ELR (cell line): ENCODE data around the gene C1GALT1.
"Not testable (repeated sequence)": the region's sequence is repeated elsewhere in the genome, so short reads cannot be mapped to it uniquely, and the experiment has no call there.

ENCODE experiments used
- DNase-seq: peaks from one replicate; pipeline ENCODE4 v3.0.0-alpha.2; 2015; ENCODE audit warnings: low read depth

C1GALT1 gene

DNA sequence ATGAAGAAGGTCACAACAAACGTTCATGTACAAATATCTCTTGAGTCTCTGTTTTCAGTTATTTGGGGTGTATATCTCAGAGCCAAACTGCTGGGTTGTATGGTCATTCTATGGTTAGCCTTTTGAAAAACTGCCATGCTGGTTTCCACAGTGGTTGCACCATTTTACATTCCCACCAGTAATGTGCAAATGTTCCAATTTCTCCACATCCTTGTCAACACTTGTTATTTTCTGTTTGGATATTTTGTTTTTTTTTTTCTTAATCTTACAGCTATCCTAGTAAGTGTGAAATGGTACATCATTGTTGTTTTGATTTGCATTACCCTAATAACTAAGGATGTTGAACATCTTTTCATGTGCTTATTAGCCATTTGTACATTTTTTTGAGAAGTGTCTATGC is 13.0 kb upstream of the C1GALT1 start:
- DNase-seq: no peak

DNA sequence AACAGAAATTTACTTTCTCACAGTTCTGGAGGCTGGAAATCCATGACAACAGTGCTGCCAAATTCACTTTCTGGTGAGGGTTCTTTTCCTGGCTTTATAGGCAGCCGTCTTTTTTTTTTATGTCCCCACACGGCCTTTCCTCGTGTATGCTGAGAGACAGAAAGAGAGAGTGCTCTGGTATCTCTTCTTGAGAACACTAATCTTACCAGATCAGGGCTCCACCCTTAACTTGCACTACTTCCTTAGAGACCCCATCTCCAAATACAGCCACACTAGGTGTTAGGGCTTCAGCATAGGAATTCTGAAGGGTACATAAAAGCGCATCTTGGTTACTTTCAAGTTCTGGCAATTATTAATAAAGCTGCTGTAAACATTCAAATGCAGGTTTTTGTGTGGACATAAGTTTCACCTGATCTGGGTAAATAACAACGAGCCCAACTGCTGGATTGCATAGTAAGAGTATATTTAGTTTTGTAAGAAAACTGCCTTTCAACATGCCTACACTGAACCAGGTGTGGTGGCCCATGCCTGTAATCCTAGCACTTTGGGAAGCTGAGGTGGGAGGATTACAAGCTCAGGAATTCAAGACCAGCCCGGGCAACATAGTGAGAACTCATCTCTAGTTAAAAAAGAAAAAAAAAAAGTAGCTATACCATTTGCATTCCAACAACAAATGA is 8.2 kb upstream of the C1GALT1 start:
- no peak for DNase-seq

DNA sequence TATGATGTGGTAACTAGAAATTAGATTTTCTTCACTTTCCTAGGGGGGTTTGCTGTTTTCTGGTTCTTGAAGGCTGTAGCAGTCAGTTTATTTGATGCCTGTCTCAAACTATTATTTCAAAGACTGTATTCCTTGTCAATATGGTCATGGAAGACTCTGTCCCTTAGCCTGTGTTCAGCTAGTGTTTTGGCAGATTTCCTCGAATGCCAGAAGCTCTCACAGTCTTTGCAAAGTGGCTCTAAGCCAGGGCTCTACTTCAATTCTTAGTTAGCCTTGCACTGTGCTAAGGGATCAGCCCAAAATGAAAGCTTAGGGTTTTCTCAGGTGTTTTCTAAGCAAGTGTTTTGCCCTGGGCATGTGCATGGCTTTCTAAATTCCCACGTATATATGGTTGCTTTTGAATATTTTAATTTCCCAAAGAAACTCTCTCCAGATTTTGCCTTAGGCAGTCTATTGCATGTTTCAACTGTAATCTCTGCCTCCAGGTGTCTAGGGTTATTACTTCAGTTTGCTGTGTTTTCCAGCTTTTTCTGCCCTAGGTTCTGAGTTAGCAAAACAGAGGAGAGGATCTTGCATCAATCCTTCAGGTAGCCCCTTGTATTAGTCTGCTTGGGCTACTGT is 7.2 kb upstream of the C1GALT1 start:
- DNase-seq: no peak

DNA sequence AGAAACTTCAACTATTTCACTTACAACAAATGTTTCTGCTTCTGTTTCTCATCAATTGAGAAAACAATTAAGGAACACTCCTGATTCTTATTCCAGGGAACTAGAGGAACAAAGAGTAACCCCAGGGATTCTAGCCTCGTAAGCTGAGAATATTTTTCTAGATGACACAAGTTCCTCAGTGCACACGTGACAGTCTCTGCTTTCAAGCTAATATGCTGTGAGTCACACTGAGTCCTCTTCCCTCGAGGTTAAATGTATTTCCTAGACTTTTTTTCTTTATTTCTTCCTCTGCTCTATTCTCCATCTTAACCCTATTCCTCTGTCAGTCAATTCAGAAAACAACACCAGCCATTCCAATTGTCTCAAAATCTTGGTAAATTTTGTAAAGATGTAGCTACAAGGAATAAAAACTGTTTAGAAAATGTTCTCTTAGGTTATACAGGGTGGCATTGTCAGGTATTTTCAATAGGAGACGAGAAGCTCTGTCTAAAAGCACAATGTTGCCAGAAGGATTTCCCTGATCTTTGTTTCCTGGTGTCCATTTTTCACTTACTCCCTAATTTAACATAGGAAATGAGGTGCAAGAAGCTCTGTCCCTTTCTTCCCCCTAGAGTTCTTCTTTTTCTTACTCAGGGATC is 5.8 kb upstream of the C1GALT1 start:
- DNase-seq: peak; percentile 98

DNA sequence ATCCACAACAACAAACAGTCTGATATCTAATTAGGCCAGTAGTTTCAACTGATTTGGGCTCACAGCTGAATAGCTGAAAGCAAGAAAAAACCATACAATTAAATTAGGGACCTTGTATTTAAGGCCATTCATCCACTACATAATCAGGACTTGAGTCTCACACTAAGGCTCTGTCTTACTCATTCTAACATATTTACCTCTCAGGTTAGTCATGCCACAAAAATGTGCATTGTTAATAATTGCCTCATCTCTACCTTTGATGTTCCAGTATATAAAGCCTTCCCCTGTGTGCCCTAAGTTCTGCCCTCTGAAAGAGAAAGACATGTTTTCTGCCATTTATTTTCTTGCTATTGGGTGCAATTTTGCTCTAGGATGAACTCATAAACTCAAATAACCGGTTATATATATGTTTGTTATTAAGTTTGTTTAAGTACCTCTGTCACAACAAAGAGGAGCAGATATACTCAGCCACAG is 5.3 kb upstream of the C1GALT1 start:
- peak; percentile 99 for DNase-seq

DNA sequence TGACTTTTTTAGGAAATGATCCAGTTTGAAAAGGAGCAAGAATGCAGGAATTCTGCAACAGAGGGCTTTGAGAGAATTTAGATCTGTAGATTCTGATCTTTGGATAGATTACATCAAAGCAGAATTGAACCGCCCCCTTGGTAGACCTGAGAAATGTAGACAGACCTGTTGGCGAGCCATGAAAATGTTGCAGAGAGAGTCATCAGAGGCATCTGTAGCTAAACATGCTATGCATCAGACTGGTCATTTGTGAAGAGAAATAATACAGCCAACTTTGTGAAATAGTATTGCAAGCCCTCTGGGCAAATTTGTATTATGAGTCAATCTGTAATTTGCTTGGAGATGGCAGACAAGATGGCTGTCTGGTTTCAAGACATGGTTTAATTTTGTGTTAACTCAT is 4.3 kb upstream of the C1GALT1 start:
- DNase-seq: peak; percentile 78

DNA sequence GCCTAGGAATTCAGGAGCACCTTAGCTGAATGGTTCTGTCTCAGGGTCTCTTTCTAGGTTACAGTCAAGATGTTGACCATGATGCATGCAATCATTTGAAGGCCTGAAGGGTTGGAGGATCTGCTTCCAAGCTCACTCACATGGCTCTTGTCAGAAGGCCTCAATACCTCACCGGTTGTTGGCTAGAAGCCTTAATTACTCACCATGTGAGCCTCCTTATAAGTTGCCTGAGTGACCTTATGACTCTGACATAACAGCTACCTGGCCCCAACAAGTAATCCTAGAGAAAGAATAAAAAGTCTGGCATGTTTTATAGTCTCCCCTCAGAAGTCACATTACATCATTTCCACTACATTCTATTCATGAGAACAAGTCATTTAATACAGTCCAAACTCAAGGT is 3.4 kb upstream of the C1GALT1 start:
- DNase-seq: peak; percentile 67

DNA sequence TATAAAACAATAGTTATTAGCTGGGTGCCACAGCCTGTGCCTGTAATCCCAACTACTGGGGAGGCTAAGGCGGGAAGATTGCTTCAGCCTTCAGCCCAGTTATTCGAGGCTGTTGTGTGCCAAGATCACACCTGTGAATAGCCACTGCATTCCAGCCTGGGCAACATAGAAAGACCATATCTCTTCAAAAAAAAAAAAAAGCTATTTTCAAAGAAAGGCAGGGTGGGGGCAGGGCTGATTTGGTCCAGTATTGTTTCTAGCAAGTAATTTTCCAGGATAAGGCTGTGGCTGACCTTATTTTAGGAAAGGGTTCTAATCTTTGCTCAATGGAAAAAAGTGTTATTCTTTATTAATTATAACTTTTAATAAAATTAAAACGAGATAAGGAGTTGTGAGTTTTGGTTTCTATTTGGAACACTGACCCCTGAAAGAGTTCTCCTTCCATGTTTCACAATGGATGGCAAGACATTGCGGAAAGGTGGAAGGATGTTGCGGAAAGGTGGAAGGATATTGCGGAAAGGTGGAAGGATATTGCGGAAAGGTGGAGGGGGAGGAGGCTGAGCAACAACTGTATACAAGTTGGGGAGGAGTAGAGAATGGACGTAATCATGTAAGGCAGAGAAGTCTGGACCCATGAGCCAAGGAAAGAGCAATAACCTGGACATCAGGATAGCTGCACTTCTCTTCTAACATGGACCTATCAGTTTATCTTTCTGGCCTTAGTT is 1.5 kb upstream of the C1GALT1 start:
- DNase-seq: no peak

DNA sequence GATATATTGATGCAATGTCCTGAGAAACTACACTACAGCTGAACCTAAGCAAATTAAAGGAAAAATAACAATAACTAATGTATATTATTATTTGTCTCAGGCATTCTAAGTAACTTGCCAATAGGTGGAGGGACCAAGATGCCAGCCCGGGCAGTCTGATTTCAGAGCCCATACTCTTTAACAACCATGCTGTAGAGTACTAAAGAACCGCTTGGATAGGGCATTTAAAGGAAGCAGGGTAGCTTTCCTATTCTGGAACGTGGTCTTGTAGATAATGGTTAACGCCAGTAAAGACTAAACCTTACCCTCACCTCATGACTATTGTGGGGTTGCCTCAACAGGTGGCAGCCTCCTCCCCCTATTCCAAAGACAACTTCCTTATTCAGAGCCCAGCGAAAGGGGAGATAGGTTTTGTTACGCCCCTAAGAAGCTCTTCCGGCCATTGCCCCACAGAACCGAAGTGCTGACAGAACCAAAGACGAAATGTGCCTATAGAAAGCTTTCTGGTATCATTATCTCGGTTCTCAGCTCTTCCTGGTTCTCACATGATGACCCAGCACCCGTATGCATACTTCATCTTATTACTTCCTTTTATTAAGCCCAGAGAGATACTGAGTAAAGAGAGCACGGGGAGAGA is 707 bp upstream of the C1GALT1 start:
- DNase-seq: peak; percentile 65

DNA sequence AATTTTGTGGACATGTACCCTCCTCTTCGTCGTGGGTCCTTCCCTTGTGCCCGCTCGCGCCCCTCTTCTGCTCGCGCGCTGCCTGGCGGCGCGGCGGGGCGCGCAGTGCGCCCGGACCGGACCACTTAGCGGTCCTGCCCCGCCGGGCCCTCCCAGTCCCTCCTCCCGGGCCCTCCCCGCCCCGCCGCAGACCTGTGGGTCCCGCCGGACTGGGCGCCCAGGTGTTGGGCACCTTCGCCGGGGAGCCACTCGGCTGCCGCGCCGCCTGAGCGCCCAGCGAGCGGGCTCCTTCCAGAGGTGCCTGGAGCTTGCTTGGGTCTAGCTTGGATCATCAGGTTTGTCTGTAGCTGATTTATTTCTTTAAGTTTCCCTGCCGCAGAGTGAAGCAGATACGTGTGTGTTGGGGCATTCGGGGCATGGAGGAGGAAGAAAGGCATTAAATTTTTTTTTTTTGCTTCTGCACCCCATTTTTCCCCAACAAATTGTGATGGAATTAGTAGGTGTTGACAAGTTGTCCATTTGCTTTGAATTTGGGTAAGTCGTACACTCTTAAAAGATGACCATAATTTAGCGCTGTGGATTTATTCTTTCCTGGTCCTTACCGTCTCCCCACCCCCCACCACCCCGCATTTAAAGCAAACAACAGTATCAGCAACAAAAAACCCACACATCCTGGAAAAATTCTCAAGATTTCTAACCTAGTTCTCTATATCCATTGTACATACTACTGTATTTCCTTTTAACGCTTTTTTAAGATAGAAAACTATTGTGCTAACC is 905 bp downstream of the C1GALT1 start:
- peak; percentile 52 for DNase-seq

DNA sequence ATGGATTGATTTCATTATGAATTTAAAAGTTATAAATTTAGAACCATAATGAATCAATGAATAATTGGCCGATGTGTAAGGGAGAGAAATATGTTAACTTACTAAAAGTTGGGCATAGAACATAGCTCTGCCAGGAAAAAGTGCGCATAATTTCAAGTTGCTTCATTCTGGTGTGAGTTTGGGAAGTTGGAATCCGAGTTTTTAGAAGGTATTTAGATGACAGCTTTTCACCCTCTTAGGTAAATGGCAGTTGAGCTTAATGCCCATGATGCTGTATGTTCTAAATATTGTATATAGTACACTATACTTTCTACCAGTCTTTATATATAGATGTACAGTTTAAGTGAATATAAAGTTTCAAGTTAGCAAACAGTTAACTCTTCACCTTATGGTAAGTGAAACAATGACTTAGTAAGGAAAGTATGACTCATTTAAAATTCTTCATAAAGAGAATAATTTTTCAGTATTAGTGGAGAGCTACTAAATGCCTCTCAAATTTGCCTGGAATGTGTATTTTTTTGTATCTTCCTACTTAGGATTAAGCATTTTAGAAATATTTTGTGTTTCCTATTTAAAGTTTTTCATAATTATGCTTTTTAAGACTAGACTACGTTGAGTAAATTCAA is 1.6 kb downstream of the C1GALT1 start:
- DNase-seq: peak; percentile 56

DNA sequence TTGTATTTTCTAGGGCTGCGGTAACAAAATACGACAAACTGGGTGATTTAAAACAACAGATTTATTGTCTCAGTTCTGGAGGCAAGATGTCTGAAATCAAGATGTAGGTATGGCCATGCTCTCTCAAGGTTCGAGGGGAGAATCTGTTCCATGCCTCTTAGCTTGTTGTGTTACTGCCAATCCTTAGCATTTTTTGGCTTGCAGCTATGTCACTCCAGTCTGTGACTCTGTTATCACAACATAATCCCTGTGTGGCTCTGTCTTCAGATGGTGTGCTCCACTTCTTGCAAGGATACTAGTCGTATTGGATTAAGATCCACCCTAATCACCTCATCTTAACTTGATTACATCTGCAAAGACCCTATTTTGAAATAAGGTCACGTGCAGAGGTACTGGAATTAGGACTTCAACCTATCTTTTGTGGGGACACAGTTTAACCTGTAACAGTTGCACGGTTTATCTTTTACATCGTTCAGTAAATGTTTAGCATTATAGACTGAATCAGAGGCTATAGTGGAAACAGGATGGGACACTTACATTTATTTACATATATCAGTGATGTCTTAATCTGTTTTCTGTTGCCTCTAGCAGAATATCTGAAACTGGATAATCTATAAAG is 3.1 kb downstream of the C1GALT1 start:
- no peak for DNase-seq

DNA sequence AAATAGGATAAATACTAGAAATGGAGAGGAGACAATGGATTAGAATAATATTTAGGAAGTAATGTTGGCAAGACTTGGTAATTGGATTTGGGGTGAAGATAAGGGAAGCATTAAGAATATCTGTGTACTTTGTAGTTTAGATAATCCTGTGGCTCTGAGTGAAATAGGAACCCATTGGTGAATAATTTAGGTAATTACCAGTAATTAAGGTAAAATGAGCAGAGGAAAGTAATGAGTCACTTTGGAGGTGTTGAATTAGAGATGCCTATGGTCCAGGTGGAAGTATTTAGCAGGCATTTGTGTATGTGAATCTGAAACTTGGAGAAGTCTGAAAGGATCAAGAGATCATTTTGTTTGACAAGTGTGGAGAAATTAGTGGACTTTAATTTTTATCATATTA is 5.7 kb downstream of the C1GALT1 start:
- DNase-seq: no peak

DNA sequence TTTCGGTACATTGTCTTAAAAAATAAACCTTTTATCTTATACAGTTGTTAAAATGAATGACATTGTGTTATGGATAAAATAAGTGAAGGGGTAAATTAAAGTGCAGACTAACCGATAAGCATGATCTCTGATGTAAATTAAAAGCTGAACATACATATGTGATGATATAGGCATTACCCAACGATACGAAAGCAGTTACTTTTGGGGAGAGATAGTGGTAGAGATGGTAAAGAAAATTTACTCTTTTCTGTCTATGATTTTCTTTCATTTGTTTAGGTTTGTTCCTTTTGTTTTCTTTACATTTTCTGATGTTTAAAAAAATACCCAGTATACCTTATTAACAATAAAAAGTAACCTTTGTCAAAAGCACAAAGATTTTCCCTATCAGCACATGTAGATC is 6.4 kb downstream of the C1GALT1 start:
- DNase-seq: no peak

DNA sequence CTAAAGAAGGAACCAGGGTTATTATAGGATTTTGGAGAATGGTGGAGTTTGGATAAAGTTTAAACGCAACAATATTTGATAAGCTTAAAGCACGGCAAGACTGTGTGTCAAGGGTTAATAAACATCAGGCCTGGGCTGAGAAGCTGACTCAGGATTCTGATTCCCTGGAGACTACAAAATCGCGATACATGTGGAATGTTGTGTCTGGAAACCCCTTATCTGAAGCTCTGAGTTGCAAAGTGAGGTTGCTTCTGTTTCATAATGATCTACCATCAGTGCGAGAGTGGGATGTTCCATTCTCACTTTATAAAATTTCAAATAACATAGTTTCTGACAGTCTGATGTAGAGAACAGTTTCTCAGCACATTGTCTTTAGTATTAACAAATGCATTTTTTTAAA is 7.8 kb downstream of the C1GALT1 start:
- peak; percentile 16 for DNase-seq

DNA sequence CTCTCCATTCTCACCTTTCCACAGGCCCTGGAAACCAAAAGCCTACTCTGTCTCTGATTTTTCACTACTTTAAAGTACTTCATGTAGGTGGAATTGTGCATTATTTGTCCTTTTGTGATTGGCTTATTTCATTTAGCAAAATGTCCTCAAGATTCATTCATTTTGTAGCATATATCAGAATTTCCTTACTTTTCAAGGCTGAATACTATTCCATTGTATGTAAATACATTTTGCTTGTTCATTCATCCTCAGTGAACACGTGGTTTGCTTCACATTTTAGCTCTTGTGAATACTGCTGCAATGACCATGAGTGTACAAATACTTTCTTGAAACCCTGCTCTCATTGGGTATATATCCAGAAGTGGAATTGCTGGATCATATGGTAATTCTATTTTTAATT is 8.8 kb downstream of the C1GALT1 start:
- no peak for DNase-seq

DNA sequence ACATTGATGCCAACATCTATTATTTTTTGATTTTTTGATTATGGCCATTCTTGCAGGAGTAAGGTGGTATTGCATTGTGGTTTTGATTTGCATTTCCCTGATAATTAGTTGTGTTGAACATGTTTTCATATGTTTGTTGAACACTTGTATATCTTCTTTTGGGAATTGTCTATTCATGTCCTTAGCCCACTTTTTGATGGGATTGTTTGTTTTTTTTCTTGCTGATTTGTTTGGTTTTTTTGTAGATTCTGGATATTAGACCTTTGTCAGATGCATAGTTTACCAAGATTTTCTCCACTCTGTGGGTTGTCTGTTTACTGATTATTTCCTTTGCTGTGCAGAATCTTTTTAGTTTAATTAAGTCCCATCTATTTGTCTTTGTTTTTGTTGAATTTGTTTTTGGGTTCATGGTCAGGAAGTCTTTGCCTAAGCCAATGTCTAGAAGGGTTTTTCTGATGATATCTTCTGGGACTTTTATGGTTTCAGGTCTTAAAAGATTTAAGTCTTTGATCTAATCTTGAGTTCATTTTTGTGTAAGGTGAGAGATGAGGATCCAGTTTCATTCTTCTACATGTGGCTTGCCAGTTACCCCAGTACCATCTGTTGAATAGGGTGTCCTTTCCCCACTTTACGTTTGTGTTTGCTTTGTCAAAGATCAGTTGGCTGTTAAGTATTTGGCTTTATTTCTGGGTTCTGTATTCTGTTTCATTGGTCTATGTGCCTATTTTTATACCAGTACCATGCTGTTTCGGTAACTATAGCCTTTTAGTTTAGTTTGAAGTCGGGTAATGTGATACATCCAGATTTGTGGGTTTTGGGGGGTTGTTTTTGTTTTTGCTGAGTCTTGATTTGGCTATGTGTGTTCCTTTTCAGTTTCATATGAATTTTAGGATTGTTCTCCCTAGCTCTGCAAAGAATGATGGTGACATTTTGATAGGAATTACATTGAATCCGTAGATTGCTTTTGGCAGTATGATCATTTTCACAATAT is 10.7 kb downstream of the C1GALT1 start:
- DNase-seq: not testable (repeated sequence)

DNA sequence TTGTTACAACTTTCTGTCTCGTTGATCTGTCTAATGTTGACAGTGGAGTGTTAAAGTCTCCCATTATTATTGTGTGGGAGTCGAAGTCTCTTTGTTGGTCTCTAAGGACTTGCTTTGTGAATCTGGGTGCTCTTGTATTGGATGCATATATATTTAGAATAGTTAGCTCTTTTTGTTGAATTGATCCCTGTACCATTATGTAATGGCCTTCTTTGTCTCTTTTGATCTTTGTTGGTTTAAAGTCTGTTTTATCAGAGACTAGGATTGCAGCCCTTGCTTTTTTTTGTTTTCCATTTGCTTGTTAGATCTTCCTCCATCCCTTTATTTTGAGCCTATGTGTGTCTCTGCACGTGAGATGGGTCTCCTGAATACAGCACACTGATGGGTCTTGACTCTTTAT is 17.2 kb downstream of the C1GALT1 start:
- not testable (repeated sequence) for DNase-seq

DNA sequence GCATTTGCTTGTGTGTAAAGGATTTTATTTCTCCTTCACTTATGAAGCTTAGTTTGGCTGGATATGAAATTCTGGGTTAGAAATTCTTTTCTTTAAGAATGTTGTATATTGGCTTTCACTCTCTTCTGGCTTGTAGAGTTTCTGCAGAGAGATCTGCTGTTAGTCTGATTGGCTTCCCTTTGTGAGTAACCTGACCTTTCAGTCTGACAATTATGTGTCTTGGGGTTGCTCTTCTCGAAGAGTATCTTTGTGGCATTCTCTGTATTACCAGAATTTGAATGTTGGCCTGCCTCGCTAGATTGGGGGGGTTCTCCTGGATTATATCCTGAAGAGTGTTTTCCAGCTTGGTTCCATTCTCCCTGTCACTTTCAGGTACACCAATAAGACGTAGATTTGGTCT is 17.9 kb downstream of the C1GALT1 start:
- DNase-seq: not testable (repeated sequence)
